Activated T-cell treated with anti-CD3 and anti-CD28 coated beads for 4 hours (primary cell): ENCODE data around the gene RPGRIP1L.
"Not testable (repeated sequence)": the region's sequence is repeated elsewhere in the genome, so short reads cannot be mapped to it uniquely, and the experiment has no call there.

Experiments used
- DNase-seq: peaks from one replicate; pipeline ENCODE4 v3.0.0-alpha.2; 2020

The RPGRIP1L gene

GRCh38 chr16:53711390-53711789 is 7.7 kb upstream of the RPGRIP1L start:
- DNase-seq = no peak

GRCh38 chr16:53708490-53708889 is 4.8 kb upstream of the RPGRIP1L start:
- DNase-seq = no peak

GRCh38 chr16:53707671-53708070 is 4.0 kb upstream of the RPGRIP1L start:
- no peak for DNase-seq

- DNase-seq = no peak
These were observed 770 bp upstream of the RPGRIP1L start for GRCh38 chr16:53704445-53704813.

GRCh38 chr16:53698271-53698670 is 5.4 kb downstream of the RPGRIP1L start:
- DNase-seq = not testable (repeated sequence)

- no peak for DNase-seq
These were observed 8.6 kb downstream of the RPGRIP1L start for GRCh38 chr16:53695070-53695469.

- DNase-seq = no peak
These were observed 10.3 kb downstream of the RPGRIP1L start for GRCh38 chr16:53693320-53693719.

GRCh38 chr16:53692146-53692545 is 11.5 kb downstream of the RPGRIP1L start:
- no peak for DNase-seq

GRCh38 chr16:53690771-53691170 is 12.9 kb downstream of the RPGRIP1L start:
- DNase-seq = no peak

GRCh38 chr16:53689636-53690035 is 14.0 kb downstream of the RPGRIP1L start:
- no peak for DNase-seq

- DNase-seq = no peak
These were observed 16.9 kb downstream of the RPGRIP1L start for GRCh38 chr16:53686710-53687109.

GRCh38 chr16:53685334-53685733 is 18.3 kb downstream of the RPGRIP1L start:
- not testable (repeated sequence) for DNase-seq

- no peak for DNase-seq
These were observed 22.3 kb downstream of the RPGRIP1L start for GRCh38 chr16:53681354-53681753.

- DNase-seq = no peak
These were observed 22.9 kb downstream of the RPGRIP1L start for GRCh38 chr16:53680756-53681155.

- no peak for DNase-seq
These were observed 24.8 kb downstream of the RPGRIP1L start for GRCh38 chr16:53678756-53679343.

GRCh38 chr16:53678155-53678554 is 25.5 kb downstream of the RPGRIP1L start:
- no peak for DNase-seq

- DNase-seq = no peak
These were observed 30.5 kb downstream of the RPGRIP1L start for GRCh38 chr16:53673189-53673588.

GRCh38 chr16:53672461-53672860 is 31.2 kb downstream of the RPGRIP1L start:
- DNase-seq = no peak

- DNase-seq = no peak
These were observed 34.8 kb downstream of the RPGRIP1L start for GRCh38 chr16:53668869-53669268.

GRCh38 chr16:53666786-53667415 is 36.8 kb downstream of the RPGRIP1L start:
- DNase-seq = no peak

GRCh38 chr16:53664724-53665345 is 38.8 kb downstream of the RPGRIP1L start:
- no peak for DNase-seq

- no peak for DNase-seq
These were observed 41.6 kb downstream of the RPGRIP1L start for GRCh38 chr16:53662072-53662471.

- no peak for DNase-seq
These were observed 48.7 kb downstream of the RPGRIP1L start for GRCh38 chr16:53654946-53655345.

GRCh38 chr16:53651357-53651756 is 52.3 kb downstream of the RPGRIP1L start:
- no peak for DNase-seq

- no peak for DNase-seq
These were observed 57.2 kb downstream of the RPGRIP1L start for GRCh38 chr16:53646506-53646905.
